Peyer's patch (tissue), 4 donors: ENCODE results near the gene NTN4.

Source experiments
- POLR2A ChIP-seq, 2 donors: fragments of 450-650 bp; IDR thresholded peaks; one replicate each; pipeline ENCODE4 v1.5.1; 2017; ENCODE audit warnings: antibody characterized with exemption in 2 of 2, mild to moderate bottlenecking in 2 of 2, moderate library complexity in 2 of 2
- TF ChIP-seq, protein P1 (sequence below), 6 experiments: fragments of 450-650 bp in 4 of 6; fragments of 200-600 bp in 2 of 6; sonication (generic) in 1 of 6; IDR thresholded peaks; one replicate each; pipeline ENCODE4 v1.5.1; 2017 to 2019; ENCODE audit warnings: antibody characterized with exemption in 6 of 6, mild to moderate bottlenecking in 3 of 6, moderate library complexity in 1 of 6

DNA sequence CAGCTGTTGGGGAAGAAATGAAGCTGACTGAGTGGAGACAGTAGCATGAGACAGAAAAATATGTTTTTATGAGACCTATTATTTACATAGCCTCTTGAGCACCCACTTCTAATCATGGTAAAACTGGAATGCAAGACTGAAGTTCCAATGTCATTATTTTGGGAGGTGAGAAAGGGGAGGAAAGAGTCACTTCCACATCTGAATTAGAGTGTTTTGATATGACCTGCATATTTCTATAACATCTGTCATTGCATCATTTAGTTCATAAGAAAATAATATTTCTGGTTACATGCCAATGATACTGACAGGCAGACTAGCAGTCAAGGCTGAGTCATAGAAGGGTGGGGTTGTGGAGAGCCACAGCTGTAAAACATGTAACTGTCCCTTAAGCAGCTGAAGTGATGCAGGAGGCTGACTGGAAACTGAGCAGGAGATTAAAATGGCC is 26.7 kb downstream of the NTN4 start:
- TF ChIP-seq, protein P1, sequence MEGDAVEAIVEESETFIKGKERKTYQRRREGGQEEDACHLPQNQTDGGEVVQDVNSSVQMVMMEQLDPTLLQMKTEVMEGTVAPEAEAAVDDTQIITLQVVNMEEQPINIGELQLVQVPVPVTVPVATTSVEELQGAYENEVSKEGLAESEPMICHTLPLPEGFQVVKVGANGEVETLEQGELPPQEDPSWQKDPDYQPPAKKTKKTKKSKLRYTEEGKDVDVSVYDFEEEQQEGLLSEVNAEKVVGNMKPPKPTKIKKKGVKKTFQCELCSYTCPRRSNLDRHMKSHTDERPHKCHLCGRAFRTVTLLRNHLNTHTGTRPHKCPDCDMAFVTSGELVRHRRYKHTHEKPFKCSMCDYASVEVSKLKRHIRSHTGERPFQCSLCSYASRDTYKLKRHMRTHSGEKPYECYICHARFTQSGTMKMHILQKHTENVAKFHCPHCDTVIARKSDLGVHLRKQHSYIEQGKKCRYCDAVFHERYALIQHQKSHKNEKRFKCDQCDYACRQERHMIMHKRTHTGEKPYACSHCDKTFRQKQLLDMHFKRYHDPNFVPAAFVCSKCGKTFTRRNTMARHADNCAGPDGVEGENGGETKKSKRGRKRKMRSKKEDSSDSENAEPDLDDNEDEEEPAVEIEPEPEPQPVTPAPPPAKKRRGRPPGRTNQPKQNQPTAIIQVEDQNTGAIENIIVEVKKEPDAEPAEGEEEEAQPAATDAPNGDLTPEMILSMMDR (IDR thresholded peaks at IDR 0.05), result no peak
- TF ChIP-seq POLR2A (IDR thresholded peaks at IDR 0.05), result no peak
